ENCODE results near the gene SPDYE4. TPM values are rescaled to one million over a fixed set of nuclear protein-coding genes. Genes with fewer than 3 reads are reported as not detected.

Gene SPDYE4
- total RNA-seq, 4 donors from 2014 or later = not detected

- TF ChIP-seq CTCF (IDR thresholded peaks at IDR 0.05; ENCODE audit: low read depth) = no peak
Measured at GRCh38 chr17:8776881-8777280, 18.5 kb upstream of the SPDYE4 start.

- no peak for TF ChIP-seq CTCF (IDR thresholded peaks at IDR 0.05; ENCODE audit: low read depth)
Measured at GRCh38 chr17:8776248-8776647, 17.9 kb upstream of the SPDYE4 start.

- no peak for TF ChIP-seq CTCF (IDR thresholded peaks at IDR 0.05; ENCODE audit: low read depth)
Measured at GRCh38 chr17:8766731-8767130, 8.4 kb upstream of the SPDYE4 start.

- TF ChIP-seq CTCF (IDR thresholded peaks at IDR 0.05; ENCODE audit: low read depth) = no peak
Measured at GRCh38 chr17:8762012-8762411, 3.7 kb upstream of the SPDYE4 start.

- no peak for TF ChIP-seq CTCF (IDR thresholded peaks at IDR 0.05; ENCODE audit: low read depth)
Measured at GRCh38 chr17:8757189-8757588, 1.2 kb downstream of the SPDYE4 start.

GRCh38 chr17:8755590-8756255 lies 2.6 kb downstream of the SPDYE4 start:
- TF ChIP-seq CTCF (IDR thresholded peaks at IDR 0.05; ENCODE audit: low read depth) = no peak

- no peak for TF ChIP-seq CTCF (IDR thresholded peaks at IDR 0.05; ENCODE audit: low read depth)
Measured at GRCh38 chr17:8754890-8755289, 3.5 kb downstream of the SPDYE4 start.

Data from subcutaneous adipose tissue (tissue), 4 donors.